HuH-7.5 (cell line): Measurements from ENCODE around the gene TMEM151B.
"Not testable (repeated sequence)": the region's sequence is repeated elsewhere in the genome, so short reads cannot be mapped to it uniquely, and the experiment has no call there.

Experiments
- DNase-seq: peaks from one replicate; pipeline ENCODE4 v3.0.0; 2011; ENCODE audit warnings: low spot score

TMEM151B gene

GRCh38 chr6:44269921-44270525, at the start of gene TMEM151B:
TMEM151B (plus strand) TSS chr6:44270450; CDS start chr6:44270743, 293 bp downstream.
- no peak for DNase-seq

GRCh38 chr6:44220913-44221290, 49.3 kb upstream of the TMEM151B start:
- no peak for DNase-seq

GRCh38 chr6:44221291-44221960, 48.8 kb upstream of the TMEM151B start:
- peak; percentile 75 for DNase-seq

GRCh38 chr6:44221961-44222335, 48.3 kb upstream of the TMEM151B start:
- DNase-seq: no peak

GRCh38 chr6:44222486-44223318, 47.5 kb upstream of the TMEM151B start:
- DNase-seq: peak; percentile 39

GRCh38 chr6:44223319-44224028, 46.8 kb upstream of the TMEM151B start, which contains the start of gene SLC29A1:
SLC29A1 (plus strand) TSS chr6:44223595; CDS start chr6:44227314, 3,719 bp downstream.
- DNase-seq: peak; percentile 88

GRCh38 chr6:44224029-44224964, 46.0 kb upstream of the TMEM151B start:
- DNase-seq: peak; percentile 37

- no peak for DNase-seq
These were observed 45.3 kb upstream of the TMEM151B start for GRCh38 chr6:44224965-44225305.

GRCh38 chr6:44225579-44226325, 44.5 kb upstream of the TMEM151B start:
- DNase-seq: no peak

GRCh38 chr6:44226368-44227147, 43.7 kb upstream of the TMEM151B start:
- DNase-seq: no peak

- no peak for DNase-seq
These were observed 43.0 kb upstream of the TMEM151B start for GRCh38 chr6:44227148-44227793.

- no peak for DNase-seq
These were observed 42.2 kb upstream of the TMEM151B start for GRCh38 chr6:44228031-44228430.

- DNase-seq: no peak
These were observed 41.8 kb upstream of the TMEM151B start for GRCh38 chr6:44228433-44228832.

GRCh38 chr6:44228836-44229235, 41.4 kb upstream of the TMEM151B start:
- DNase-seq: no peak

- no peak for DNase-seq
These were observed 40.7 kb upstream of the TMEM151B start for GRCh38 chr6:44229376-44230033.

GRCh38 chr6:44230034-44230675, 40.1 kb upstream of the TMEM151B start:
- no peak for DNase-seq

GRCh38 chr6:44231426-44231825, 38.8 kb upstream of the TMEM151B start:
- DNase-seq: not testable (repeated sequence)
